H9 (cell line): Measurements from ENCODE around the gene AIF1. TPM values are rescaled to one million over a fixed set of nuclear protein-coding genes. Genes with fewer than 3 reads are reported as not detected.

Source experiments
- DNase-seq: peaks from one replicate; pipeline ENCODE4 v3.0.0-alpha.2; 2017
- H2AFZ ChIP-seq: one replicate; pipeline ENCODE4 v1.6.1; 2013; ENCODE audit warnings: mild to moderate bottlenecking, low read length, control low read depth, moderate library complexity
- H2AK5ac ChIP-seq: 2 replicates; pipeline ENCODE4 v1.6.1; 2013; ENCODE audit warnings: low read length, control low read depth, mixed read lengths; ENCODE audit not compliant: insufficient read length
- H2BK120ac ChIP-seq: one replicate; pipeline ENCODE4 v1.6.1; 2013; ENCODE audit warnings: low read depth, mild to moderate bottlenecking, low read length, control low read depth, inconsistent platforms; ENCODE audit not compliant: poor library complexity, severe bottlenecking
- H2BK12ac ChIP-seq: 2 replicates; pipeline ENCODE4 v1.6.1; 2013; ENCODE audit warnings: low read length, control low read depth, mixed read lengths, low read depth; ENCODE audit not compliant: insufficient read length
- H2BK15ac ChIP-seq: 2 replicates; pipeline ENCODE4 v1.6.1; 2013; ENCODE audit warnings: low read depth, low read length, control low read depth
- H2BK20ac ChIP-seq: one replicate; pipeline ENCODE4 v1.6.1; 2013; ENCODE audit warnings: low read depth, mild to moderate bottlenecking, low read length, control low read depth, inconsistent platforms; ENCODE audit not compliant: poor library complexity, severe bottlenecking
- H2BK5ac ChIP-seq: 2 replicates; pipeline ENCODE4 v1.6.1; 2013; ENCODE audit warnings: low read length, control low read depth, mixed read lengths; ENCODE audit not compliant: insufficient read length
- H3K14ac ChIP-seq: 2 replicates; pipeline ENCODE4 v1.6.1; 2013; ENCODE audit warnings: low read length, control low read depth; ENCODE audit not compliant: insufficient read depth
- H3K18ac ChIP-seq: 2 replicates; pipeline ENCODE4 v1.6.1; 2013; ENCODE audit warnings: low read depth, mild to moderate bottlenecking, mixed read lengths, low read length, control low read depth; ENCODE audit not compliant: insufficient read length
- H3K23ac ChIP-seq: 2 replicates; pipeline ENCODE4 v1.6.1; 2013; ENCODE audit warnings: low read length, control low read depth, mixed read lengths, low read depth; ENCODE audit not compliant: insufficient read length
- H3K23me2 ChIP-seq: 2 replicates; pipeline ENCODE4 v1.6.1; 2013; ENCODE audit warnings: low read depth, mild to moderate bottlenecking, mixed read lengths, low read length, control low read depth; ENCODE audit not compliant: insufficient read length, poor library complexity, severe bottlenecking
- H3K27ac ChIP-seq: 2 replicates; pipeline ENCODE4 v1.5.1; 2013; ENCODE audit warnings: low read length, control low read depth, mixed read lengths, low read depth; ENCODE audit not compliant: insufficient read length
- H3K27me3 ChIP-seq: 2 replicates; pipeline ENCODE4 v1.6.1; 2013; ENCODE audit warnings: low read length, control low read depth, inconsistent platforms; ENCODE audit not compliant: insufficient read depth
- H3K4ac ChIP-seq: 2 replicates; pipeline ENCODE4 v1.6.1; 2013; ENCODE audit warnings: low read depth, mild to moderate bottlenecking, control low read depth, inconsistent platforms, low read length, moderate library complexity
- H3K4me1 ChIP-seq: 2 replicates; pipeline ENCODE4 v1.6.1; 2013; ENCODE audit warnings: low read length, control low read depth, inconsistent platforms; ENCODE audit not compliant: insufficient read depth
- H3K4me2 ChIP-seq: 2 replicates; pipeline ENCODE4 v1.6.1; 2013; ENCODE audit warnings: low read length, control low read depth, mixed read lengths; ENCODE audit not compliant: insufficient read length, insufficient read depth
- H3K56ac ChIP-seq: 2 replicates; pipeline ENCODE4 v1.6.1; 2013; ENCODE audit warnings: low read depth, mild to moderate bottlenecking, mixed read lengths, low read length, control low read depth; ENCODE audit not compliant: insufficient read length
- H3K79me1 ChIP-seq: 2 replicates; pipeline ENCODE4 v1.6.1; 2013; ENCODE audit warnings: low read depth, mild to moderate bottlenecking, moderate library complexity, low read length, control low read depth, inconsistent platforms; ENCODE audit not compliant: insufficient read depth, poor library complexity, severe bottlenecking
- H3K79me2 ChIP-seq: 2 replicates; pipeline ENCODE4 v1.6.1; 2013; ENCODE audit warnings: low read length, control low read depth, inconsistent platforms; ENCODE audit not compliant: insufficient read depth
- H3K9ac ChIP-seq: 2 replicates; pipeline ENCODE4 v1.6.1; 2013; ENCODE audit warnings: low read length, control low read depth, mixed read lengths; ENCODE audit not compliant: insufficient read length; ENCODE audit errors: extremely low read depth
- H3K9me3 ChIP-seq: one replicate; pipeline ENCODE4 v1.6.1; 2013; ENCODE audit warnings: low read depth, low read length, inconsistent platforms; ENCODE audit not compliant: control insufficient read depth
- H3T11ph ChIP-seq: one replicate; pipeline ENCODE4 v1.6.1; 2013; ENCODE audit warnings: mild to moderate bottlenecking, low read length, control low read depth, inconsistent platforms
- H4K20me1 ChIP-seq: one replicate; pipeline ENCODE4 v1.6.1; 2013; ENCODE audit not compliant: control insufficient read depth, insufficient read length, insufficient read depth
- H4K5ac ChIP-seq: 2 replicates; pipeline ENCODE4 v1.6.1; 2013; ENCODE audit warnings: low read depth, mild to moderate bottlenecking, mixed read lengths, low read length, control low read depth; ENCODE audit not compliant: insufficient read length
- H4K8ac ChIP-seq: replicated peaks from 2 replicates; pipeline ENCODE4 v1.6.1; 2013; ENCODE audit warnings: low read length, control low read depth, mixed read lengths, low read depth; ENCODE audit not compliant: insufficient read length
- H4K91ac ChIP-seq: 2 replicates; pipeline ENCODE4 v1.6.1; 2013; ENCODE audit warnings: low read depth, mild to moderate bottlenecking, moderate library complexity, mixed read lengths, low read length, control low read depth; ENCODE audit not compliant: insufficient read length
- H3K27ac Mint-ChIP-seq, 3 experiments: 2 replicates in 2 of 3; 3 replicates in 1 of 3; pipeline ENCODE4 v1.8.0; 2020 to 2021; ENCODE audit warnings: mixed read lengths in 3 of 3, mild to moderate bottlenecking in 1 of 3, moderate library complexity in 1 of 3
- H3K27me3 Mint-ChIP-seq: 2 replicates; pipeline ENCODE4 v1.8.0; 2021; ENCODE audit warnings: low read depth, mild to moderate bottlenecking, moderate library complexity, mixed read lengths
- H3K36me3 Mint-ChIP-seq, 3 experiments: 2 replicates in 2 of 3; 3 replicates in 1 of 3; pipeline ENCODE4 v1.8.0; 2020 to 2021; ENCODE audit warnings: low read depth in 3 of 3, mixed read lengths in 3 of 3; ENCODE audit not compliant: insufficient read depth in 1 of 3
- H3K4me1 Mint-ChIP-seq, 2 experiments: 2 replicates each; pipeline ENCODE4 v1.8.0; 2020; ENCODE audit warnings: mixed read lengths in 2 of 2
- H3K4me3 Mint-ChIP-seq, 2 experiments: 2 replicates in 1 of 2; 3 replicates in 1 of 2; pipeline ENCODE4 v1.8.0; 2020 to 2021; ENCODE audit warnings: mild to moderate bottlenecking in 2 of 2, mixed read lengths in 2 of 2, moderate library complexity in 1 of 2
- H3K9me3 Mint-ChIP-seq, 2 experiments: 2 replicates in 1 of 2; 3 replicates in 1 of 2; pipeline ENCODE4 v1.8.0; 2020; ENCODE audit warnings: mild to moderate bottlenecking in 2 of 2, mixed read lengths in 2 of 2, moderate library complexity in 1 of 2
- CTCF ChIP-seq: fragments of 200-600 bp; sonication (generic); conservative IDR thresholded peaks from 3 replicates; pipeline ENCODE4 v1.8.0; 2021; ENCODE audit warnings: antibody characterized with exemption, mild to moderate bottlenecking
- whole genome bisulfite sequencing: extraction: QIAGEN DNeasy Blood & Tissue Kit; methylation state at CpG from one replicate; pipeline ENCODE4 v1.1.7; 2013; ENCODE audit warnings: missing lambda C conversion rate, low lambda C conversion rate, mixed read lengths; ENCODE audit not compliant: insufficient read length; ENCODE audit errors: extremely low coverage; 5-methylcytosine and 5-hydroxymethylcytosine counted together
- total RNA-seq: library from RNA; stranded (reverse); gene quantifications from 2 replicates; pipeline ENCODE4 v1.2.1, GENCODE V29; 2021

The AIF1 gene
- total RNA-seq, 1 experiment from 2014 or later = 4.2 TPM

GRCh38 chr6:31665501-31666336, 50.7 kb downstream of the AIF1 start, which contains the start of gene CSNK2B:
CSNK2B (plus strand) TSS chr6:31666080; CDS start chr6:31666832, 752 bp downstream.
- no peak within 1 kb of the TSS for H2AFZ ChIP-seq
- H3K9ac ChIP-seq = peak within 1 kb of the TSS; percentile 89
- H3K4me2 ChIP-seq = peak within 1 kb of the TSS; percentile 96
- no CpG with 5 or more reads among the region's 63 CpGs for WGBS
- peak within 1 kb of the TSS; percentile 17 for H2BK5ac ChIP-seq
- H4K8ac ChIP-seq = no peak within 1 kb of the TSS
- H3K23me2 ChIP-seq = peaks cover 19% of the 10 kb centered on the region
- no peak within 1 kb of the TSS for H3T11ph ChIP-seq
- peaks cover 11% of the 10 kb centered on the region for H3K79me1 ChIP-seq
- H2BK12ac ChIP-seq = no peak within 1 kb of the TSS
- H3K36me3 Mint-ChIP-seq = peaks cover 49 to 80% (median 71%) of the 10 kb centered on the region in 3 experiments
- peak within 1 kb of the TSS; percentile 81 for H3K18ac ChIP-seq
- peaks cover 30 to 34% of the 10 kb centered on the region in 2 experiments for H3K4me1 Mint-ChIP-seq
- no peaks in the 10 kb centered on the region for H3K4me1 ChIP-seq
- peak; percentile 98 for DNase-seq
- H4K5ac ChIP-seq = peak within 1 kb of the TSS; percentile 41
- H2BK20ac ChIP-seq = no peak within 1 kb of the TSS
- H3K23ac ChIP-seq = no peak within 1 kb of the TSS
- no peak for TF ChIP-seq CTCF
- no peaks in the 10 kb centered on the region for H3K9me3 ChIP-seq
- no peaks in the 10 kb centered on the region for H3K27me3 Mint-ChIP-seq
- H4K91ac ChIP-seq = no peak within 1 kb of the TSS
- peak within 1 kb of the TSS; percentile 99 for H3K27ac Mint-ChIP-seq
- no peaks in the 10 kb centered on the region for H3K9me3 Mint-ChIP-seq
- H4K20me1 ChIP-seq = no peaks in the 10 kb centered on the region
- H3K14ac ChIP-seq = peak within 1 kb of the TSS; percentile 66
- H2BK15ac ChIP-seq = no peak within 1 kb of the TSS
- H3K27me3 ChIP-seq = no peaks in the 10 kb centered on the region
- H3K79me2 ChIP-seq = peaks cover 6% of the 10 kb centered on the region; the same call in 1 of the 2 replicates
- H3K4me3 Mint-ChIP-seq = peak within 1 kb of the TSS; percentile 99
- peak within 1 kb of the TSS; percentile 87 for H3K27ac ChIP-seq
- H2BK120ac ChIP-seq = no peak within 1 kb of the TSS
- H3K4ac ChIP-seq = no peak within 1 kb of the TSS
- H3K56ac ChIP-seq = peak within 1 kb of the TSS; percentile 38
- no peak within 1 kb of the TSS for H2AK5ac ChIP-seq
